H9 (cell line): ENCODE results near the gene ACSS2. TPM values are rescaled to one million over a fixed set of nuclear protein-coding genes. Genes with fewer than 3 reads are reported as not detected.

Experiments used
- DNase-seq: peaks from one replicate; pipeline ENCODE4 v3.0.0-alpha.2; 2017
- H2AFZ ChIP-seq: one replicate; pipeline ENCODE4 v1.6.1; 2013; ENCODE audit warnings: mild to moderate bottlenecking, low read length, control low read depth, moderate library complexity
- H2AK5ac ChIP-seq: 2 replicates; pipeline ENCODE4 v1.6.1; 2013; ENCODE audit warnings: low read length, control low read depth, mixed read lengths; ENCODE audit not compliant: insufficient read length
- H2BK120ac ChIP-seq: one replicate; pipeline ENCODE4 v1.6.1; 2013; ENCODE audit warnings: low read depth, mild to moderate bottlenecking, low read length, control low read depth, inconsistent platforms; ENCODE audit not compliant: poor library complexity, severe bottlenecking
- H2BK12ac ChIP-seq: 2 replicates; pipeline ENCODE4 v1.6.1; 2013; ENCODE audit warnings: low read length, control low read depth, mixed read lengths, low read depth; ENCODE audit not compliant: insufficient read length
- H2BK15ac ChIP-seq: 2 replicates; pipeline ENCODE4 v1.6.1; 2013; ENCODE audit warnings: low read depth, low read length, control low read depth
- H2BK20ac ChIP-seq: one replicate; pipeline ENCODE4 v1.6.1; 2013; ENCODE audit warnings: low read depth, mild to moderate bottlenecking, low read length, control low read depth, inconsistent platforms; ENCODE audit not compliant: poor library complexity, severe bottlenecking
- H2BK5ac ChIP-seq: 2 replicates; pipeline ENCODE4 v1.6.1; 2013; ENCODE audit warnings: low read length, control low read depth, mixed read lengths; ENCODE audit not compliant: insufficient read length
- H3K14ac ChIP-seq: 2 replicates; pipeline ENCODE4 v1.6.1; 2013; ENCODE audit warnings: low read length, control low read depth; ENCODE audit not compliant: insufficient read depth
- H3K18ac ChIP-seq: 2 replicates; pipeline ENCODE4 v1.6.1; 2013; ENCODE audit warnings: low read depth, mild to moderate bottlenecking, mixed read lengths, low read length, control low read depth; ENCODE audit not compliant: insufficient read length
- H3K23ac ChIP-seq: 2 replicates; pipeline ENCODE4 v1.6.1; 2013; ENCODE audit warnings: low read length, control low read depth, mixed read lengths, low read depth; ENCODE audit not compliant: insufficient read length
- H3K23me2 ChIP-seq: 2 replicates; pipeline ENCODE4 v1.6.1; 2013; ENCODE audit warnings: low read depth, mild to moderate bottlenecking, mixed read lengths, low read length, control low read depth; ENCODE audit not compliant: insufficient read length, poor library complexity, severe bottlenecking
- H3K27ac ChIP-seq: 2 replicates; pipeline ENCODE4 v1.5.1; 2013; ENCODE audit warnings: low read length, control low read depth, mixed read lengths, low read depth; ENCODE audit not compliant: insufficient read length
- H3K27me3 ChIP-seq: 2 replicates; pipeline ENCODE4 v1.6.1; 2013; ENCODE audit warnings: low read length, control low read depth, inconsistent platforms; ENCODE audit not compliant: insufficient read depth
- H3K4ac ChIP-seq: 2 replicates; pipeline ENCODE4 v1.6.1; 2013; ENCODE audit warnings: low read depth, mild to moderate bottlenecking, control low read depth, inconsistent platforms, low read length, moderate library complexity
- H3K4me1 ChIP-seq: 2 replicates; pipeline ENCODE4 v1.6.1; 2013; ENCODE audit warnings: low read length, control low read depth, inconsistent platforms; ENCODE audit not compliant: insufficient read depth
- H3K4me2 ChIP-seq: 2 replicates; pipeline ENCODE4 v1.6.1; 2013; ENCODE audit warnings: low read length, control low read depth, mixed read lengths; ENCODE audit not compliant: insufficient read length, insufficient read depth
- H3K56ac ChIP-seq: 2 replicates; pipeline ENCODE4 v1.6.1; 2013; ENCODE audit warnings: low read depth, mild to moderate bottlenecking, mixed read lengths, low read length, control low read depth; ENCODE audit not compliant: insufficient read length
- H3K79me1 ChIP-seq: 2 replicates; pipeline ENCODE4 v1.6.1; 2013; ENCODE audit warnings: low read depth, mild to moderate bottlenecking, moderate library complexity, low read length, control low read depth, inconsistent platforms; ENCODE audit not compliant: insufficient read depth, poor library complexity, severe bottlenecking
- H3K79me2 ChIP-seq: 2 replicates; pipeline ENCODE4 v1.6.1; 2013; ENCODE audit warnings: low read length, control low read depth, inconsistent platforms; ENCODE audit not compliant: insufficient read depth
- H3K9ac ChIP-seq: 2 replicates; pipeline ENCODE4 v1.6.1; 2013; ENCODE audit warnings: low read length, control low read depth, mixed read lengths; ENCODE audit not compliant: insufficient read length; ENCODE audit errors: extremely low read depth
- H3K9me3 ChIP-seq: one replicate; pipeline ENCODE4 v1.6.1; 2013; ENCODE audit warnings: low read depth, low read length, inconsistent platforms; ENCODE audit not compliant: control insufficient read depth
- H3T11ph ChIP-seq: one replicate; pipeline ENCODE4 v1.6.1; 2013; ENCODE audit warnings: mild to moderate bottlenecking, low read length, control low read depth, inconsistent platforms
- H4K20me1 ChIP-seq: one replicate; pipeline ENCODE4 v1.6.1; 2013; ENCODE audit not compliant: control insufficient read depth, insufficient read length, insufficient read depth
- H4K5ac ChIP-seq: 2 replicates; pipeline ENCODE4 v1.6.1; 2013; ENCODE audit warnings: low read depth, mild to moderate bottlenecking, mixed read lengths, low read length, control low read depth; ENCODE audit not compliant: insufficient read length
- H4K8ac ChIP-seq: replicated peaks from 2 replicates; pipeline ENCODE4 v1.6.1; 2013; ENCODE audit warnings: low read length, control low read depth, mixed read lengths, low read depth; ENCODE audit not compliant: insufficient read length
- H4K91ac ChIP-seq: 2 replicates; pipeline ENCODE4 v1.6.1; 2013; ENCODE audit warnings: low read depth, mild to moderate bottlenecking, moderate library complexity, mixed read lengths, low read length, control low read depth; ENCODE audit not compliant: insufficient read length
- H3K27ac Mint-ChIP-seq, 3 experiments: 2 replicates in 2 of 3; 3 replicates in 1 of 3; pipeline ENCODE4 v1.8.0; 2020 to 2021; ENCODE audit warnings: mixed read lengths in 3 of 3, mild to moderate bottlenecking in 1 of 3, moderate library complexity in 1 of 3
- H3K27me3 Mint-ChIP-seq: 2 replicates; pipeline ENCODE4 v1.8.0; 2021; ENCODE audit warnings: low read depth, mild to moderate bottlenecking, moderate library complexity, mixed read lengths
- H3K36me3 Mint-ChIP-seq, 3 experiments: 2 replicates in 2 of 3; 3 replicates in 1 of 3; pipeline ENCODE4 v1.8.0; 2020 to 2021; ENCODE audit warnings: low read depth in 3 of 3, mixed read lengths in 3 of 3; ENCODE audit not compliant: insufficient read depth in 1 of 3
- H3K4me1 Mint-ChIP-seq, 2 experiments: 2 replicates each; pipeline ENCODE4 v1.8.0; 2020; ENCODE audit warnings: mixed read lengths in 2 of 2
- H3K4me3 Mint-ChIP-seq, 2 experiments: 2 replicates in 1 of 2; 3 replicates in 1 of 2; pipeline ENCODE4 v1.8.0; 2020 to 2021; ENCODE audit warnings: mild to moderate bottlenecking in 2 of 2, mixed read lengths in 2 of 2, moderate library complexity in 1 of 2
- H3K9me3 Mint-ChIP-seq, 2 experiments: 2 replicates in 1 of 2; 3 replicates in 1 of 2; pipeline ENCODE4 v1.8.0; 2020; ENCODE audit warnings: mild to moderate bottlenecking in 2 of 2, mixed read lengths in 2 of 2, moderate library complexity in 1 of 2
- WGBS: extraction: QIAGEN DNeasy Blood & Tissue Kit; methylation state at CpG from one replicate; pipeline ENCODE4 v1.1.7; 2013; ENCODE audit warnings: missing lambda C conversion rate, low lambda C conversion rate, mixed read lengths; ENCODE audit not compliant: insufficient read length; ENCODE audit errors: extremely low coverage; 5-methylcytosine and 5-hydroxymethylcytosine counted together
- total RNA-seq: library from RNA; stranded (reverse); gene quantifications from 2 replicates; pipeline ENCODE4 v1.2.1, GENCODE V29; 2021
- TF ChIP-seq, protein P1 (sequence below): fragments of 200-600 bp; sonication (generic); conservative IDR thresholded peaks from 3 replicates; pipeline ENCODE4 v1.8.0; 2021; ENCODE audit warnings: antibody characterized with exemption, mild to moderate bottlenecking

Gene ACSS2
- total RNA-seq, 1 experiment from 2014 or later = 15.4 TPM

DNA sequence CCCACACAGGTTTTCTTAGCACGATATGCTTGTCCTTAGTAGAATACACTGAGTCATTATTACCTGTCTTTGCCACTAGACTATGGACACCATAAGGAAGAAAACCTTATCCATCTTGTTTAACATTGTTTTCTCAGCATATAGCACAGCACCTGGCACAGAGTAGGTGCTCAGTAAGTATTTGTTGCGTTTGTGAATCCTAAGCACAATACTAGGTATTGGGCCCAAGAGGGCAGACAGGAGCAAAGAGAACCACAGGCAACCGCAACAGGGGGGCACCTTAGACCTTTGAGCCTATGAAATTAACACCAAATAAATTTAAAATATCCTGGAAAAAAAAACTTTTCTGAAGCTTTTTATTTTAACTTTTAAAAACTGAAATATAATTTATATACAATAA, 47.2 kb upstream of the ACSS2 start:
- no peak overlapping the region for H2BK12ac ChIP-seq
- no peak overlapping the region for H3K56ac ChIP-seq
- H3K79me2 ChIP-seq = no peaks in the 10 kb centered on the region
- H3K9ac ChIP-seq = no peak overlapping the region
- H4K20me1 ChIP-seq = no peaks in the 10 kb centered on the region
- no peak for DNase-seq
- H2AK5ac ChIP-seq = no peak overlapping the region
- H2AFZ ChIP-seq = no peak overlapping the region
- no peaks in the 10 kb centered on the region for H3K4me1 ChIP-seq
- no peak overlapping the region for H3K4me3 Mint-ChIP-seq
- H3T11ph ChIP-seq = no peak overlapping the region
- H3K23me2 ChIP-seq = peaks cover 5% of the 10 kb centered on the region
- no peak overlapping the region for H2BK120ac ChIP-seq
- no peak overlapping the region for H2BK5ac ChIP-seq
- H3K27me3 ChIP-seq = no peaks in the 10 kb centered on the region
- no peaks in the 10 kb centered on the region for H3K9me3 ChIP-seq
- H2BK20ac ChIP-seq = no peak overlapping the region
- H4K5ac ChIP-seq = no peak overlapping the region
- no peak overlapping the region for H4K91ac ChIP-seq
- H3K18ac ChIP-seq = no peak overlapping the region
- TF ChIP-seq, protein P1, sequence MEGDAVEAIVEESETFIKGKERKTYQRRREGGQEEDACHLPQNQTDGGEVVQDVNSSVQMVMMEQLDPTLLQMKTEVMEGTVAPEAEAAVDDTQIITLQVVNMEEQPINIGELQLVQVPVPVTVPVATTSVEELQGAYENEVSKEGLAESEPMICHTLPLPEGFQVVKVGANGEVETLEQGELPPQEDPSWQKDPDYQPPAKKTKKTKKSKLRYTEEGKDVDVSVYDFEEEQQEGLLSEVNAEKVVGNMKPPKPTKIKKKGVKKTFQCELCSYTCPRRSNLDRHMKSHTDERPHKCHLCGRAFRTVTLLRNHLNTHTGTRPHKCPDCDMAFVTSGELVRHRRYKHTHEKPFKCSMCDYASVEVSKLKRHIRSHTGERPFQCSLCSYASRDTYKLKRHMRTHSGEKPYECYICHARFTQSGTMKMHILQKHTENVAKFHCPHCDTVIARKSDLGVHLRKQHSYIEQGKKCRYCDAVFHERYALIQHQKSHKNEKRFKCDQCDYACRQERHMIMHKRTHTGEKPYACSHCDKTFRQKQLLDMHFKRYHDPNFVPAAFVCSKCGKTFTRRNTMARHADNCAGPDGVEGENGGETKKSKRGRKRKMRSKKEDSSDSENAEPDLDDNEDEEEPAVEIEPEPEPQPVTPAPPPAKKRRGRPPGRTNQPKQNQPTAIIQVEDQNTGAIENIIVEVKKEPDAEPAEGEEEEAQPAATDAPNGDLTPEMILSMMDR = peak; percentile 57; the same call in 2 of the 3 replicates
- no peak overlapping the region for H4K8ac ChIP-seq
- H3K4me1 Mint-ChIP-seq = peaks cover 7 to 9% of the 10 kb centered on the region in 2 experiments
- no CpG with 5 or more reads among the region's 3 CpGs for WGBS
- H3K79me1 ChIP-seq = no peaks in the 10 kb centered on the region
- peaks cover 23% of the 10 kb centered on the region for H3K27me3 Mint-ChIP-seq
- H3K9me3 Mint-ChIP-seq = peaks cover 0 to under 1% of the 10 kb centered on the region in 2 experiments; a peak in 1 of 5 replicates
- H3K4ac ChIP-seq = no peak overlapping the region
- H3K4me2 ChIP-seq = no peak overlapping the region
- no peak overlapping the region for H3K27ac ChIP-seq
- no peaks in the 10 kb centered on the region for H3K36me3 Mint-ChIP-seq
- no peak overlapping the region for H3K27ac Mint-ChIP-seq
- H2BK15ac ChIP-seq = no peak overlapping the region
- no peak overlapping the region for H3K23ac ChIP-seq
- H3K14ac ChIP-seq = no peak overlapping the region
